ENCODE measurements around the gene KYNU. TPM values are rescaled to one million over a fixed set of nuclear protein-coding genes. Genes with fewer than 3 reads are reported as not detected.

Gene KYNU
- total and polyA plus RNA-seq, 2 of the 13 experiments (the other 11 are each of a cell fraction or from before 2014, with no cell fraction given), result 21.9 to 68.6 TPM

GRCh38 chr2:142877216-142877838, at the start of gene KYNU (continued):
- TF ChIP-seq ZNF329 (CRISPR knock-in tag; IDR thresholded peaks at IDR 0.05; ENCODE audit: low read depth) (no peak), TBX2 (CRISPR knock-in tag; IDR thresholded peaks at IDR 0.05; ENCODE audit: borderline replicate concordance) (0 out of 2 replicates have a peak, but pooled peaks have one; percentile 28), NR2F1 (CRISPR knock-in tag; IDR thresholded peaks at IDR 0.05) (peak in 1 of 2 experiments; percentile 24; a peak in 2 of 4 replicates), ZNF331 (CRISPR knock-in tag; IDR thresholded peaks at IDR 0.05) (peak; percentile 44; the same call in 1 of the 2 replicates), ZNF12 (CRISPR knock-in tag; IDR thresholded peaks at IDR 0.05) (no peak), REST (IDR thresholded peaks at IDR 0.05; ENCODE audit: borderline replicate concordance in 1 of 2, low read depth in 1 of 2, low read length in 2 of 2) (peak in 1 of 2 experiments; percentile 58; a peak in 1 of 4 replicates), HOMEZ (CRISPR knock-in tag; IDR thresholded peaks at IDR 0.05; ENCODE audit: low read depth) (peak; percentile 89; the same call in 1 of the 2 replicates), CREBL2 (CRISPR knock-in tag; IDR thresholded peaks at IDR 0.05; ENCODE audit: borderline replicate concordance) (no peak), HNRNPUL1 (IDR thresholded peaks at IDR 0.05; ENCODE audit: low read depth, low read length) (no peak), ETV5 (CRISPR knock-in tag; IDR thresholded peaks at IDR 0.05; ENCODE audit: borderline replicate concordance) (peak; percentile 43; the same call in 1 of the 2 replicates), SMAD3 (CRISPR knock-in tag; IDR thresholded peaks at IDR 0.05) (peak; percentile 75; the same call in 1 of the 2 replicates), NFKBIZ (CRISPR knock-in tag; IDR thresholded peaks at IDR 0.05) (0 out of 2 replicates have a peak, but pooled peaks have one; percentile 35), ZNF232 (CRISPR knock-in tag; IDR thresholded peaks at IDR 0.05; ENCODE audit: borderline replicate concordance) (peak; percentile 35; the same call in 1 of the 2 replicates), GATAD1 (CRISPR knock-in tag; IDR thresholded peaks at IDR 0.05) (no peak), HMGXB4 (CRISPR knock-in tag; IDR thresholded peaks at IDR 0.05; ENCODE audit: borderline replicate concordance in 1 of 2, low read depth in 1 of 2) (peak; percentile 12 to 20; a peak in 2 of 4 replicates), EZH2 (conservative IDR thresholded peaks at IDR 0.05; ENCODE audit: low read depth, low read length) (no peak), KLF6 (CRISPR knock-in tag; IDR thresholded peaks at IDR 0.05) (no peak), ZMYM4 (CRISPR knock-in tag; IDR thresholded peaks at IDR 0.05) (peak; percentile 92), THAP11 (CRISPR knock-in tag; IDR thresholded peaks at IDR 0.05) (peak; percentile 46; the same call in 1 of the 2 replicates), NCOA2 (CRISPR knock-in tag; IDR thresholded peaks at IDR 0.05) (peak; percentile 50)

Measured in HepG2 (cell line).